ENCODE measurements around the gene SMYD2.

- TF ChIP-seq FOXM1 (IDR thresholded peaks at IDR 0.05; ENCODE audit: low read depth, low read length) = no peak
- TF ChIP-seq REST (IDR thresholded peaks at IDR 0.05; ENCODE audit: low read depth, low read length) = no peak
- TF ChIP-seq BCL3 (IDR thresholded peaks at IDR 0.05; ENCODE audit: borderline replicate concordance, insufficient read depth, low read depth, low read length, poor library complexity, severe bottlenecking) = no peak
- no peak for TF ChIP-seq SIN3A (IDR thresholded peaks at IDR 0.05; ENCODE audit: low read depth, low read length)
- no peak for TF ChIP-seq TARDBP (IDR thresholded peaks at IDR 0.05; ENCODE audit: borderline replicate concordance)
- TF ChIP-seq POLR2AphosphoS5 (IDR thresholded peaks at IDR 0.05; ENCODE audit: low read length) = no peak
- TF ChIP-seq, protein P1, sequence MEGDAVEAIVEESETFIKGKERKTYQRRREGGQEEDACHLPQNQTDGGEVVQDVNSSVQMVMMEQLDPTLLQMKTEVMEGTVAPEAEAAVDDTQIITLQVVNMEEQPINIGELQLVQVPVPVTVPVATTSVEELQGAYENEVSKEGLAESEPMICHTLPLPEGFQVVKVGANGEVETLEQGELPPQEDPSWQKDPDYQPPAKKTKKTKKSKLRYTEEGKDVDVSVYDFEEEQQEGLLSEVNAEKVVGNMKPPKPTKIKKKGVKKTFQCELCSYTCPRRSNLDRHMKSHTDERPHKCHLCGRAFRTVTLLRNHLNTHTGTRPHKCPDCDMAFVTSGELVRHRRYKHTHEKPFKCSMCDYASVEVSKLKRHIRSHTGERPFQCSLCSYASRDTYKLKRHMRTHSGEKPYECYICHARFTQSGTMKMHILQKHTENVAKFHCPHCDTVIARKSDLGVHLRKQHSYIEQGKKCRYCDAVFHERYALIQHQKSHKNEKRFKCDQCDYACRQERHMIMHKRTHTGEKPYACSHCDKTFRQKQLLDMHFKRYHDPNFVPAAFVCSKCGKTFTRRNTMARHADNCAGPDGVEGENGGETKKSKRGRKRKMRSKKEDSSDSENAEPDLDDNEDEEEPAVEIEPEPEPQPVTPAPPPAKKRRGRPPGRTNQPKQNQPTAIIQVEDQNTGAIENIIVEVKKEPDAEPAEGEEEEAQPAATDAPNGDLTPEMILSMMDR (IDR thresholded peaks at IDR 0.05 in 2 of 3, conservative IDR thresholded peaks at IDR 0.05 in 1 of 3; ENCODE audit: control insufficient read depth in 2 of 3, extremely low read depth in 1 of 3, insufficient read depth in 1 of 3, low read depth in 3 of 3, low read length in 3 of 3) = no peak
- no peak for TF ChIP-seq SUZ12 (IDR thresholded peaks at IDR 0.05; ENCODE audit: unreplicated experiment)
- TF ChIP-seq MTA3 (IDR thresholded peaks at IDR 0.05; ENCODE audit: borderline replicate concordance, low read length) = no peak
- no peak for TF ChIP-seq MYC (IDR thresholded peaks at IDR 0.05; ENCODE audit: insufficient read depth, insufficient read length, insufficient replicate concordance, low read length, severe bottlenecking)
These were observed 99.4 kb downstream of the SMYD2 start for GRCh38 chr1:214380396-214380795.

Measured in GM12878 (cell line).